Body of pancreas (tissue), 4 donors: ENCODE data around the gene ETV4. TPM values are rescaled to one million over a fixed set of nuclear protein-coding genes. Genes with fewer than 3 reads are reported as not detected.

Experiments
- ATAC-seq: fragments of 150-250 bp; one replicate; pipeline ENCODE4 v1.9.1; 2016
- DNase-seq, 4 donors: peaks; one replicate each; pipeline ENCODE4 v3.0.0-alpha.2; 2019
- H3K27ac ChIP-seq, 4 donors: fragments of 200-600 bp; sonication (generic); 1 replicate in 3 of 4; 2 replicates in 1 of 4; pipeline versions ENCODE4 v1.5.1 to v1.6.1; 2016 to 2019; ENCODE audit warnings: mild to moderate bottlenecking in 1 of 4, mixed read lengths in 1 of 4, moderate library complexity in 1 of 4
- H3K27me3 ChIP-seq, 2 donors: fragments of 200-600 bp; sonication (generic); one replicate each; pipeline ENCODE4 v1.6.0; 2016; ENCODE audit warnings: mild to moderate bottlenecking in 1 of 2
- H3K36me3 ChIP-seq, 2 donors: fragments of 200-600 bp; sonication (generic); replicated peaks in 1 of 2; 2 replicates each; pipeline ENCODE4 v1.5.1; 2016; ENCODE audit warnings: low read depth in 2 of 2; ENCODE audit not compliant: insufficient read depth in 1 of 2
- H3K4me1 ChIP-seq: fragments of 200-600 bp; sonication (generic); one replicate; pipeline ENCODE4 v1.6.0; 2016
- H3K4me3 ChIP-seq, 2 donors: fragments of 200-600 bp; sonication (generic); 1 replicate in 1 of 2; 2 replicates in 1 of 2; pipeline ENCODE4 v1.5.1; 2016 to 2019
- H3K9me3 ChIP-seq, 3 donors: fragments of 200-600 bp; sonication (generic); 1 replicate in 2 of 3; 2 replicates in 1 of 3; pipeline ENCODE4 v1.5.1; 2016
- CTCF ChIP-seq, 7 experiments: fragments of 450-650 bp in 4 of 7; fragments of 200-600 bp in 3 of 7; sonication (generic) in 3 of 7; IDR thresholded peaks; one replicate each; pipeline ENCODE4 v1.5.1; 2016 to 2019; ENCODE audit warnings: antibody characterized with exemption in 7 of 7
- POLR2A ChIP-seq, 3 donors: fragments of 450-650 bp; IDR thresholded peaks; one replicate each; pipeline ENCODE4 v1.6.1; 2016; ENCODE audit warnings: antibody characterized with exemption in 3 of 3, mild to moderate bottlenecking in 2 of 3
- WGBS, 2 donors: methylation state at CpG; one replicate each; pipeline ENCODE4 v1.1.5; 2017; 5-methylcytosine and 5-hydroxymethylcytosine counted together
- intact Hi-C: fragments of 100-400 bp; cut with DNase I; formaldehyde crosslinking; loops from one replicate; pipeline ENCODE4 v1.15.1; 2023
- total RNA-seq, 2 donors: library from RNA; depleted of rRNA; stranded (reverse); fragments of >200 nt; gene quantifications; one replicate each; pipeline ENCODE4 v1.1.0, GENCODE V29; 2016

ETV4 gene
- total RNA-seq, 2 donors from 2014 or later, result 6.2 to 28.7 TPM

- no peak overlapping the region for H3K4me3 ChIP-seq
- H3K27ac ChIP-seq, result peak overlapping the region; percentile 64 to 83 (median 78)
- ATAC-seq, result no peak
- no peaks in the 10 kb centered on the region for H3K27me3 ChIP-seq
- TF ChIP-seq CTCF (IDR thresholded peaks at IDR 0.05) (no peak), POLR2A (IDR thresholded peaks at IDR 0.05) (no peak)
- no peaks in the 10 kb centered on the region for H3K9me3 ChIP-seq
- peaks cover 39% of the 10 kb centered on the region for H3K4me1 ChIP-seq
- 16 to 18% methylated on average over 3 of the region's 3 CpGs for WGBS, 2 donors
- intact Hi-C loops, result no loop called here
- no peak for DNase-seq
- peaks cover 0 to 3% of the 10 kb centered on the region in 2 donors for H3K36me3 ChIP-seq
These were observed 15.1 kb downstream of the ETV4 start for GRCh38 chr17:43531082-43531378.

GRCh38 chr17:43530288-43531081 lies 15.7 kb downstream of the ETV4 start:
- peaks cover 39% of the 10 kb centered on the region for H3K4me1 ChIP-seq
- ATAC-seq (peak; percentile 71), DNase-seq (peak; percentile 75 to 91 (median 90))
- H3K27ac ChIP-seq, result peak overlapping the region; percentile 64 to 83 (median 78)
- 11% methylated on average over 22 to 23 of the region's 23 CpGs for WGBS, 2 donors
- intact Hi-C loops, result no loop called here
- TF ChIP-seq CTCF (IDR thresholded peaks at IDR 0.05), result no peak
- TF ChIP-seq POLR2A (IDR thresholded peaks at IDR 0.05), result peak in 2 of 3 donors; percentile 33 to 37
- H3K9me3 ChIP-seq, result no peaks in the 10 kb centered on the region
- no peaks in the 10 kb centered on the region for H3K27me3 ChIP-seq
- H3K36me3 ChIP-seq, result peaks cover 0 to 3% of the 10 kb centered on the region in 2 donors
- no peak overlapping the region for H3K4me3 ChIP-seq

- Histone ChIP-seq H3K36me3 (peaks cover 0 to 5% of the 10 kb centered on the region in 2 donors), H3K9me3 (no peaks in the 10 kb centered on the region), H3K4me3 (no peak overlapping the region), H3K27me3 (no peaks in the 10 kb centered on the region), H3K4me1 (peaks cover 39% of the 10 kb centered on the region), H3K27ac (peak overlapping the region; percentile 64 to 83 (median 78))
- 45 to 63% methylated on average over 3 to 6 of the region's 6 CpGs for WGBS, 2 donors
- intact Hi-C loops, result no loop called here
- ATAC-seq (no peak), DNase-seq (no peak)
- TF ChIP-seq POLR2A (IDR thresholded peaks at IDR 0.05), result no peak
- TF ChIP-seq CTCF (IDR thresholded peaks at IDR 0.05), result no peak
These were observed 16.2 kb downstream of the ETV4 start for GRCh38 chr17:43529947-43530287.

GRCh38 chr17:43528988-43529814 lies 16.9 kb downstream of the ETV4 start:
- 89 to 91% methylated on average over 15 to 20 of the region's 20 CpGs for WGBS, 2 donors
- Histone ChIP-seq H3K27ac (peak overlapping the region in 3 of 4 donors; percentile 78 to 83 (median 78)), H3K9me3 (no peaks in the 10 kb centered on the region), H3K27me3 (no peaks in the 10 kb centered on the region), H3K4me3 (no peak overlapping the region), H3K36me3 (peaks cover 0 to 10% of the 10 kb centered on the region in 2 donors), H3K4me1 (peaks cover 39% of the 10 kb centered on the region)
- ATAC-seq (no peak), DNase-seq (no peak)
- no peak for TF ChIP-seq CTCF (IDR thresholded peaks at IDR 0.05)
- TF ChIP-seq POLR2A (IDR thresholded peaks at IDR 0.05), result no peak
- intact Hi-C loops, result no loop called here
